Suppressor macrophage treated with lipopolysaccharide for 4 hours (primary cell): ENCODE measurements around the gene CYP4V2.
"Not testable (repeated sequence)": the region's sequence is repeated elsewhere in the genome, so short reads cannot be mapped to it uniquely, and the experiment has no call there.

Source experiments
- DNase-seq: peaks from one replicate; pipeline ENCODE4 v3.0.0-alpha.2; 2020

CYP4V2 gene

DNA sequence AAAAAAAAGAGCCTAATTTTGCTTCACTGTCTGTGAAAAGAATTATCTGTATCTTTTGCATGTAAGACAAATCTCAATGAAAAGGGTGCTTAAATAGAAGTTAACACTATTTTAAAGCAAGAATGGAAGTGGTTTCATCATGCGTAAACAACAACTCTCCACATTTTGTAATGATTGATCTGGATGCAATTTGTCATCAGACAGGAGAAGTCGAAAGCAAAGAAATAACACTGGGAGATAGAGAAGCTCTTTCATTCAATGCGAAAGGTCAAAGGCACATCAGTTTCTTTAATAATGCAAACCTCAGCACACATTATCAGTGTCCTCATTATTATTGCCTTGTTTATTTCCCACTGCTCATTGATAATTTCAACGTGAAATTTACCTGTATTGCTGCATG is 44.8 kb downstream of the CYP4V2 start:
- DNase-seq = no peak

- DNase-seq = no peak
Observed at GRCh38 chr4:186240452-186240847, 49.1 kb downstream of the CYP4V2 start.

DNA sequence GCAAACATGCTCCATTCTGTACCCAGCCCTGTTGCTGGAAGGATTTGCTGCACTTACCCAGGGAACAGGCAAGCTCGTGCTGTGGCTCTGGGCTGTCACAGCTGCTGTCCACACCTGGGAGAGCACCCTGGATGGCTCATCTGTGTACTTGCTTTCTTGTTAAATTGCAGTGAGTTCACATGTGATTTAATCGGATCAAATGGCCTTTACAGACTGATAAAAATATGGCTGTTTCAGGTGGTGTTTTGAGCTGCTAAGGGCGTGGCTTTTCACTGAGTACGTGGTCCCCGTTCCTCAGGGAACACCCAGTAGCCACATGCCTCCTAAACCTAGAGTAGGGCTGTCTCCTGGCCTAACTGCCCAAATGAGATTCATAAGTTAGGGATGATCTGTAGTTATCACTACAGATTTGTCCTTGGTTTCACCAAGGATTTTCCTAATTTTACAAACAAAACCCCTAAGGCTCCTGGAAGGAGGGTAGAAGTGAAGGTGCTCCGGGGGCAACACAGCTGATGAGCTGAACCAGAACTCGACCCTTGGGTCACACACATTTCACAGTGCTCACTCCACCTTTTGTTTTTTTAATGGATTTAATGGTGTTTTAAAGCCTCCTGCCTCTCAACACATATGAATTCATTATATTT is 49.6 kb downstream of the CYP4V2 start:
- DNase-seq = no peak

DNA sequence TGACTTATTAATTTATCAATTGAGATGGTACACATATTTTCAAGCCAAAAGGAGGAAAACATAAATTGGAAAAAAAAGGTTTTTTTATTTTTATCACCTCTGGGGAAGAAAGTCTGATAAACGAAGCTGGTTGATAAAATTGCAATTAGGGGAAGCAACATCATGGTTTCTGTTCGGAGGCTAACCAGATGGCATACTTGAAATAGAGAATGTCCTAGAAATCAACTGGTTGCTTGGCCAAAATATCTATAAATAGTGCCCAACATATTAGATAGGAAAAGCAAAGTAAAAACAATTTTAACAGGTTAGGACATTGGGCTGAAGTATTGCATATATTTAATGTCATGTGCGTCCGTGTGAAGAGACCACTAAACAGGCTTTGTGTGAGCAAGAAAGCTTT is 50.2 kb downstream of the CYP4V2 start:
- no peak for DNase-seq

- DNase-seq = not testable (repeated sequence)
Observed at GRCh38 chr4:186242031-186242430, 50.7 kb downstream of the CYP4V2 start.

GRCh38 chr4:186243331-186243730 is 52.0 kb downstream of the CYP4V2 start:
- no peak for DNase-seq

DNA sequence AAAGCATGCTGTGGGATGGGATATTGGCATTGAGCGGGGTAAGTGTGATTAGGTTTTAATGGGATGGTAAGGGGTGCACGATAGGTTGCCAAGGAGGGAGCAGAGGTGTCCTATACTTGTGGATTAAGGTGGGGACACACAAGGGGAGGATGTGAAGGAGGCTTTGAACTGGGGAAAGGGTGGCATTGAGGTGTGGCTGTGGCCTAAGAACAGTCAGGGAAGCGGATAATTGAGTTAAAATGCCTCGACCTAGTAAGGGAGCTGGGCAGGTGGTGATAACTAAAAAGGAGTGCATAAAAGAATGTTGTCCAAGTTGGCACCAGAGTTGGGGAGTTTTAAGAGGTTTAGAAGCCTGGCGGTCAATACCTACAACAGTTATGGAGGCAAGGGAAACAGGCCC is 53.5 kb downstream of the CYP4V2 start:
- no peak for DNase-seq

- DNase-seq = not testable (repeated sequence)
Observed at GRCh38 chr4:186247062-186247752, 55.8 kb downstream of the CYP4V2 start.

- no peak for DNase-seq
Observed at GRCh38 chr4:186248643-186249042, 57.3 kb downstream of the CYP4V2 start.

DNA sequence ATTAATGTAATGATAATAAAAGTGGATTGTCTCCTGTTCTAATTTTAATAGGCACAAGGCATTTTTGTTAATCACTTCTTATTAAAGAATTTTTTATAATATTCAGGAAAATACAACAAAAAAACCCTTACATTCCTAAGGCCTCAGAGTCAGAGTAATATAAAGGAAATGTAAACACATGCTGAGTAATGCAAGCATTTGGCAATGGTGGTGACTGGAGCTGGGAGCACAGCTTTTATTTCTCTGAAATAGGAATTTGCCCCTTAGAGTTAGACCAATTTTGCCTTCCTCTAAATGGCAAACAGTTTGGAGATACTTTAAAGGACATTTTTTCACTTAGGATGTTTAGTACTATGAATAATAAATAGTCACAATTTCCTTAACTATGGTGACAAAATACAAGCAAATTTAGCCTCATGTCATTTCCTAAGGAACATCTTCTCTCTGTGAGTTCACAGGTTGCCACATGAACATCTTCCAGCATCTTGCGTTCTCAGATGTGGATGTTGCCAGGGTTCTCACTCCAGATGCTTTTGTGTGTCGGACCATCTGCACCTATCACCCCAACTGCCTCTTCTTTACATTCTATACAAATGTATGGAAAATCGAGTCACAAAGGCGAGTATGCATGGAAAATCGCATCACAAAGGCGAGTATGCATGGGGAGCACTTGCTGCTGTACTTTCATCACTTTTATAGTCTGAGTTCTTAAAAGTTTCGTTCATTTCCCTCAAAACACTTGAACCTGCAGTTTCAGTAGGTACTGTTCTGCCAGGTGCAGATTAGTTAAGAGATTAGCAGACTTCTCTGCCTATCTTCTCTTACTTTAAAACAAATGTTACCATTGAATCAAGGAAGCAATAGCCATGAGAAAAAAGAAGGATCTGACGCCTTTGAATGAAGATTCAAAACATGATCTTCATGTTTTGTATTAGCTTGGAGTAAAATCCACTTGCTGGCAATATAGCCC is 58.7 kb downstream of the CYP4V2 start:
- DNase-seq = no peak

DNA sequence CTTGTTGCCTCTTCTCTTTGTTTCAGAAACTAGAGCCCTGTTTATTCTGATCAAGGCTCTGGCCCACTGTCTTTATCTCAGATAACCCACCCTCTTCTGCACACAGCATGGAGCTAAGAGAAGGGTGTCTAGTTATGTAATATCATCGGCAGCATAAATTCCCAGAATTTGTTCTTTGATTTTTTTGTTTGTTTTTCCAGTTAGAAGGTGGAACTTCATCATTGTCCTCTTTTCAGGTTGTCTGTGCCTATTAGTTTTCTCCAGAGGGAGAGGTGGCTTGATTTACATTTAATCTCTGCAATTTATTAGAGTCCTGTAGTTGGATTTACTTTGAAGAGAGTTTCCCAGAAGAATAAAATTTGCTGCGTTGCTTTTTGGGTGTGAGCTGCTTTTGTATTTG is 59.4 kb downstream of the CYP4V2 start:
- DNase-seq = no peak

- no peak for DNase-seq
Observed at GRCh38 chr4:186255122-186255521, 63.8 kb downstream of the CYP4V2 start.

- no peak for DNase-seq
Observed at GRCh38 chr4:186258216-186258811, 66.9 kb downstream of the CYP4V2 start.

- no peak for DNase-seq
Observed at GRCh38 chr4:186260117-186260503, 68.7 kb downstream of the CYP4V2 start.
